Measurements from ENCODE around the gene PLSCR3. TPM values are rescaled to one million over a fixed set of nuclear protein-coding genes. Genes with fewer than 3 reads are reported as not detected.

The PLSCR3 gene
- total RNA-seq, 1 experiment from 2014 or later: 5.1 TPM

DNA sequence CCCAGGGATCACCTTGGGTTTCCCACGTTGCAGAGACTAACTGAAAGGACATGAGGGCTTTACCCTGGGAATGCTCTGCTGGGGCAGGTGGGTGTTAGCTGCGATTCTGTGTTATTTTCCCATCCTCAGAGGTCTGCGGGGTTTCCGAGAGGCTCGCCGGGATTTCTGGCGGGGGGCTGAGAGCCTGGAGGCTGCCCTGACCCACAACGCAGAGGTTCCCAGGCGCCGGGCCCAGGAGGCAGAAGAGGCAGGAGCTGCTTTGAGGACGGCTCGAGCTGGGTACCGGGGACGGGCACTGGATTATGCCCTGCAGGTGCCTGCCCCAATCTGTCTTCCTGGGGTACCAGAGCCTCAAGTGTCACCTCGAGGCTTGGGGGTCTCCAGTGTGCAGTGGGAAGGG is 51.1 kb downstream of the PLSCR3 start:
- no peak for DNase-seq (ENCODE audit: low read depth, low spot score)
- in situ Hi-C loops (cut with HindIII; ENCODE audit: low pct_unique_long_range_greater_than_20kb, low sequenced_read_pairs): no loop called here

- in situ Hi-C loops (cut with HindIII; ENCODE audit: low pct_unique_long_range_greater_than_20kb, low sequenced_read_pairs): no loop called here
- no peak for DNase-seq (ENCODE audit: low read depth, low spot score)
Observed at GRCh38 chr17:7341842-7342241, 52.5 kb downstream of the PLSCR3 start.

- DNase-seq (ENCODE audit: low read depth, low spot score): no peak
- in situ Hi-C loops (cut with HindIII; ENCODE audit: low pct_unique_long_range_greater_than_20kb, low sequenced_read_pairs): no loop called here
Observed at GRCh38 chr17:7340179-7340578, 54.1 kb downstream of the PLSCR3 start.

Other genes starting within 250 kb of the PLSCR3 start
- 0.21 and 0.56 TPM in 2 replicates for gene ASGR1, start 215.2 kb downstream of the PLSCR3 start, total RNA-seq (2014; rRNA removed; shearing (Covaris generic))
- gene DLG4, start 174.7 kb downstream of the PLSCR3 start, total RNA-seq (2014; rRNA removed; shearing (Covaris generic)): 3.7 and 3.9 TPM in 2 replicates
- gene ACADVL, start 174.6 kb downstream of the PLSCR3 start, total RNA-seq (2014; rRNA removed; shearing (Covaris generic)): 123 and 148 TPM in 2 replicates
- gene DVL2, start 160.0 kb downstream of the PLSCR3 start, total RNA-seq (2014; rRNA removed; shearing (Covaris generic)): 86.9 and 91.5 TPM in 2 replicates
- 69.0 and 81.3 TPM in 2 replicates for gene PHF23, start 155.1 kb downstream of the PLSCR3 start, total RNA-seq (2014; rRNA removed; shearing (Covaris generic))
- 237 and 305 TPM in 2 replicates for gene GABARAP, start 152.1 kb downstream of the PLSCR3 start, total RNA-seq (2014; rRNA removed; shearing (Covaris generic))
- gene CTDNEP1, start 142.8 kb downstream of the PLSCR3 start, total RNA-seq (2014; rRNA removed; shearing (Covaris generic)): 26.9 and 29.2 TPM in 2 replicates
- gene ELP5, start 142.3 kb downstream of the PLSCR3 start, total RNA-seq (2014; rRNA removed; shearing (Covaris generic)): 43.8 and 58.7 TPM in 2 replicates
- gene CLDN7, start 132.0 kb downstream of the PLSCR3 start, total RNA-seq (2014; rRNA removed; shearing (Covaris generic)): not detected in 2 replicates
- gene SLC2A4, start 112.8 kb downstream of the PLSCR3 start, total RNA-seq (2014; rRNA removed; shearing (Covaris generic)): 0.79 and 1.1 TPM in 2 replicates
- gene YBX2, start 99.9 kb downstream of the PLSCR3 start, total RNA-seq (2014; rRNA removed; shearing (Covaris generic)): 0.08 and 0.59 TPM in 2 replicates
- 839 and 914 TPM in 2 replicates for gene EIF5A, start 86.9 kb downstream of the PLSCR3 start, total RNA-seq (2014; rRNA removed; shearing (Covaris generic))
- gene GPS2, start 79.2 kb downstream of the PLSCR3 start, total RNA-seq (2014; rRNA removed; shearing (Covaris generic)): 73.7 and 74.8 TPM in 2 replicates
- gene NEURL4, start 65.2 kb downstream of the PLSCR3 start, total RNA-seq (2014; rRNA removed; shearing (Covaris generic)): 13.6 and 19.4 TPM in 2 replicates
- gene ACAP1, start 58.0 kb downstream of the PLSCR3 start, total RNA-seq (2014; rRNA removed; shearing (Covaris generic)): 0.03 TPM in 1 of 2 replicates, not detected in the other
- 2.0 and 2.5 TPM in 2 replicates for gene KCTD11, start 42.4 kb downstream of the PLSCR3 start, total RNA-seq (2014; rRNA removed; shearing (Covaris generic))
- not detected in 2 replicates for gene TMEM95, start 39.4 kb downstream of the PLSCR3 start, total RNA-seq (2014; rRNA removed; shearing (Covaris generic))
- gene TNK1, start 13.4 kb downstream of the PLSCR3 start, total RNA-seq (2014; rRNA removed; shearing (Covaris generic)): 0.24 TPM in 1 of 2 replicates, not detected in the other
- 147 and 188 TPM in 2 replicates for gene TMEM256, start 9.6 kb upstream of the PLSCR3 start, total RNA-seq (2014; rRNA removed; shearing (Covaris generic))
- 0.55 and 1.7 TPM in 2 replicates for gene NLGN2, start 13.3 kb upstream of the PLSCR3 start, total RNA-seq (2014; rRNA removed; shearing (Covaris generic))
- not detected in 2 replicates for gene SPEM1, start 25.8 kb upstream of the PLSCR3 start, total RNA-seq (2014; rRNA removed; shearing (Covaris generic))
- not detected in 2 replicates for gene SPEM2, start 31.1 kb upstream of the PLSCR3 start, total RNA-seq (2014; rRNA removed; shearing (Covaris generic))
- not detected in 2 replicates for gene SPEM3, start 34.3 kb upstream of the PLSCR3 start, total RNA-seq (2014; rRNA removed; shearing (Covaris generic))
- gene TMEM102, start 40.9 kb upstream of the PLSCR3 start, total RNA-seq (2014; rRNA removed; shearing (Covaris generic)): 6.8 and 7.0 TPM in 2 replicates
- gene FGF11, start 45.0 kb upstream of the PLSCR3 start, total RNA-seq (2014; rRNA removed; shearing (Covaris generic)): 0.45 and 0.61 TPM in 2 replicates
- gene CHRNB1, start 50.5 kb upstream of the PLSCR3 start, total RNA-seq (2014; rRNA removed; shearing (Covaris generic)): 3.3 and 4.5 TPM in 2 replicates
- gene ZBTB4, start 85.1 kb upstream of the PLSCR3 start, total RNA-seq (2014; rRNA removed; shearing (Covaris generic)): 14.3 and 14.6 TPM in 2 replicates
- not detected in 2 replicates for gene SLC35G6, start 86.9 kb upstream of the PLSCR3 start, total RNA-seq (2014; rRNA removed; shearing (Covaris generic))
- gene POLR2A, start 89.8 kb upstream of the PLSCR3 start, total RNA-seq (2014; rRNA removed; shearing (Covaris generic)): 20.6 and 24.0 TPM in 2 replicates
- gene TNFSF12, start 154.5 kb upstream of the PLSCR3 start, total RNA-seq (2014; rRNA removed; shearing (Covaris generic)): 0.88 and 1.2 TPM in 2 replicates
- 0.11 TPM in 1 of 2 replicates, not detected in the other for gene TNFSF13, start 164.2 kb upstream of the PLSCR3 start, total RNA-seq (2014; rRNA removed; shearing (Covaris generic))
- 103 and 113 TPM in 2 replicates for gene SENP3, start 167.4 kb upstream of the PLSCR3 start, total RNA-seq (2014; rRNA removed; shearing (Covaris generic))
- 69.3 and 74.5 TPM in 2 replicates for gene CD68, start 185.1 kb upstream of the PLSCR3 start, total RNA-seq (2014; rRNA removed; shearing (Covaris generic))
- gene MPDU1, start 189.3 kb upstream of the PLSCR3 start, total RNA-seq (2014; rRNA removed; shearing (Covaris generic)): 151 and 154 TPM in 2 replicates
- gene SOX15, start 195.6 kb upstream of the PLSCR3 start, total RNA-seq (2014; rRNA removed; shearing (Covaris generic)): not detected in 2 replicates
- 56.6 and 61.7 TPM in 2 replicates for gene FXR2, start 220.4 kb upstream of the PLSCR3 start, total RNA-seq (2014; rRNA removed; shearing (Covaris generic))
- 49.6 and 56.3 TPM in 2 replicates for gene SAT2, start 233.3 kb upstream of the PLSCR3 start, total RNA-seq (2014; rRNA removed; shearing (Covaris generic))
- gene SHBG, start 235.6 kb upstream of the PLSCR3 start, total RNA-seq (2014; rRNA removed; shearing (Covaris generic)): 0.82 and 1.6 TPM in 2 replicates

All from SK-MEL-5 (cell line).